H1 (cell line): ENCODE measurements around the gene KRTAP10-4. TPM values are rescaled to one million over a fixed set of nuclear protein-coding genes. Genes with fewer than 3 reads are reported as not detected.

Source experiments
- CTCF ChIA-PET: fragments of 300-600 bp; sonication (Branson Sonifier 250); formaldehyde crosslinking; loops from one replicate; lab custom pipeline; 2021; ENCODE audit not compliant: partially characterized antibody; lab: Charles Lee
- POLR2A ChIA-PET: fragments of 300-600 bp; sonication (Branson Sonifier 250); formaldehyde crosslinking; loops from one replicate; lab custom pipeline; 2021; ENCODE audit warnings: inconsistent platforms; ENCODE audit not compliant: partially characterized antibody; lab: Charles Lee
- DNase-seq, 2 experiments: peaks; one replicate each; pipeline versions ENCODE4 v3.0.0 to v3.0.0-alpha.2; 2010 to 2022; ENCODE audit warnings: low spot score in 2 of 2, low read depth in 1 of 2, mixed read lengths in 1 of 2
- FAIRE-seq: peaks from 2 replicates; lab custom pipeline; 2011; peaks lifted over from hg19 to GRCh38; lab: Jason Lieb, UNC
- H2AFZ ChIP-seq: 2 replicates; pipeline ENCODE4 v1.8.1; 2012; ENCODE audit warnings: low read length, inconsistent platforms
- H2AK5ac ChIP-seq: 2 replicates; pipeline ENCODE4 v1.6.1; 2013; ENCODE audit warnings: low read depth, low read length
- H2BK120ac ChIP-seq: replicated peaks from 2 replicates; pipeline ENCODE3; 2013; ENCODE audit warnings: low read depth, low read length, inconsistent platforms
- H2BK12ac ChIP-seq: 2 replicates; pipeline ENCODE4 v1.6.1; 2013; ENCODE audit warnings: low read depth, low read length
- H2BK15ac ChIP-seq: 2 replicates; pipeline ENCODE4 v1.6.1; 2013; ENCODE audit warnings: low read length
- H2BK20ac ChIP-seq: 2 replicates; pipeline ENCODE4 v1.6.1; 2013; ENCODE audit warnings: low read length
- H2BK5ac ChIP-seq: 2 replicates; pipeline ENCODE4 v1.6.1; 2013; ENCODE audit warnings: low read depth, low read length
- H3K14ac ChIP-seq: 2 replicates; pipeline ENCODE4 v1.6.1; 2013; ENCODE audit warnings: inconsistent platforms; ENCODE audit not compliant: insufficient read length
- H3K18ac ChIP-seq: 2 replicates; pipeline ENCODE4 v1.6.1; 2013; ENCODE audit warnings: low read length; ENCODE audit errors: extremely low read depth
- H3K23ac ChIP-seq: 2 replicates; pipeline ENCODE4 v1.6.1; 2013; ENCODE audit warnings: inconsistent platforms; ENCODE audit not compliant: insufficient read length
- H3K23me2 ChIP-seq: 2 replicates; pipeline ENCODE4 v1.6.1; 2013; ENCODE audit warnings: low read depth, low read length
- H3K27ac ChIP-seq: 2 replicates; pipeline ENCODE4 v1.6.1; 2011; ENCODE audit warnings: low read depth, low read length, inconsistent platforms
- H3K27me3 ChIP-seq, 4 experiments: replicated peaks in 1 of 4; 1 replicate in 1 of 4; 2 replicates in 3 of 4; pipeline versions ENCODE4 v1.6.1 to v1.8.1; 2011 to 2013; ENCODE audit warnings: low read length in 3 of 4, mild to moderate bottlenecking in 3 of 4, inconsistent platforms in 2 of 4, mixed read lengths in 2 of 4, moderate library complexity in 1 of 4; ENCODE audit not compliant: control insufficient read depth in 3 of 4, insufficient read depth in 3 of 4; ENCODE audit errors: extremely low read depth in 1 of 4
- H3K36me3 ChIP-seq, 4 experiments: 2 replicates each; pipeline versions ENCODE4 v1.6.1 to v1.8.1; 2011 to 2013; ENCODE audit warnings: mild to moderate bottlenecking in 4 of 4, low read length in 3 of 4, moderate library complexity in 2 of 4, control low read depth in 1 of 4, inconsistent platforms in 1 of 4; ENCODE audit not compliant: insufficient read depth in 4 of 4, control insufficient read depth in 2 of 4
- H3K4ac ChIP-seq: replicated peaks from 2 replicates; pipeline ENCODE3; 2013; ENCODE audit warnings: low read length, low read depth, mixed read lengths, inconsistent platforms; ENCODE audit not compliant: insufficient read length
- H3K4me1 ChIP-seq, 4 experiments: replicated peaks in 1 of 4; 1 replicate in 1 of 4; 2 replicates in 3 of 4; pipeline versions ENCODE4 v1.6.1 to v1.8.1; 2011 to 2013; ENCODE audit warnings: low read length in 3 of 4, inconsistent platforms in 2 of 4, mixed read lengths in 1 of 4; ENCODE audit not compliant: insufficient read depth in 4 of 4, control insufficient read depth in 3 of 4
- H3K4me2 ChIP-seq, 2 experiments: 2 replicates each; pipeline versions ENCODE4 v1.6.1 to v1.8.1; 2011 to 2013; ENCODE audit warnings: low read depth in 2 of 2, low read length in 2 of 2, control low read depth in 1 of 2, inconsistent platforms in 1 of 2, mild to moderate bottlenecking in 1 of 2; ENCODE audit not compliant: insufficient read depth in 1 of 2
- H3K4me3 ChIP-seq, 4 experiments: fragments of 200-600, 300-600 bp in 1 of 4; sonication (generic), shearing (Covaris generic), sonication (Bioruptor Twin) in 1 of 4; 2 replicates each; pipeline versions ENCODE4 v1.5.1 to v1.8.1; 2011 to 2016; ENCODE audit warnings: low read length in 4 of 4, low read depth in 3 of 4, control low read depth in 2 of 4, inconsistent platforms in 2 of 4, mild to moderate bottlenecking in 2 of 4, mixed read lengths in 1 of 4, moderate library complexity in 1 of 4; ENCODE audit not compliant: insufficient read depth in 2 of 4; ENCODE audit errors: extremely low read depth in 1 of 4
- H3K56ac ChIP-seq: replicated peaks from 2 replicates; pipeline ENCODE3; 2013; ENCODE audit warnings: low read depth, mild to moderate bottlenecking, mixed read lengths, low read length, inconsistent platforms; ENCODE audit not compliant: insufficient read length
- H3K79me1 ChIP-seq: 2 replicates; pipeline ENCODE4 v1.6.1; 2013; ENCODE audit warnings: low read depth, low read length, control low read depth
- H3K79me2 ChIP-seq, 2 experiments: 2 replicates each; pipeline versions ENCODE4 v1.6.1 to v1.8.1; 2012 to 2013; ENCODE audit warnings: low read length in 2 of 2, mild to moderate bottlenecking in 2 of 2, inconsistent platforms in 1 of 2; ENCODE audit not compliant: insufficient read depth in 2 of 2, control insufficient read depth in 1 of 2
- H3K9ac ChIP-seq, 4 experiments: replicated peaks in 1 of 4; 1 replicate in 1 of 4; 2 replicates in 3 of 4; pipeline versions ENCODE4 v1.6.1 to v1.8.1; 2011 to 2013; ENCODE audit warnings: low read depth in 3 of 4, low read length in 3 of 4, control low read depth in 2 of 4, mild to moderate bottlenecking in 2 of 4, moderate library complexity in 2 of 4, inconsistent platforms in 1 of 4; ENCODE audit errors: extremely low read depth in 1 of 4
- H3K9me3 ChIP-seq, 2 experiments: 2 replicates each; pipeline versions ENCODE4 v1.6.1 to v1.8.1; 2012 to 2013; ENCODE audit warnings: mild to moderate bottlenecking in 2 of 2, moderate library complexity in 2 of 2, control low read depth in 1 of 2, inconsistent platforms in 1 of 2, low read depth in 1 of 2, low read length in 1 of 2, mixed read lengths in 1 of 2; ENCODE audit not compliant: insufficient read depth in 2 of 2
- H4K20me1 ChIP-seq, 2 experiments: replicated peaks in 1 of 2; 2 replicates each; pipeline versions ENCODE3 to v1.8.1; 2011 to 2013; ENCODE audit warnings: inconsistent platforms in 2 of 2, low read length in 2 of 2, mild to moderate bottlenecking in 1 of 2; ENCODE audit not compliant: insufficient read depth in 2 of 2, control insufficient read depth in 1 of 2
- H4K5ac ChIP-seq: 2 replicates; pipeline ENCODE4 v1.6.1; 2013; ENCODE audit warnings: low read length, low read depth, mixed read lengths, inconsistent platforms; ENCODE audit not compliant: insufficient read length
- H4K8ac ChIP-seq: 2 replicates; pipeline ENCODE4 v1.8.0; 2013; ENCODE audit warnings: mild to moderate bottlenecking, moderate library complexity, low read length, inconsistent platforms; ENCODE audit not compliant: insufficient read depth; ENCODE audit errors: extremely low read depth
- H4K91ac ChIP-seq: replicated peaks from 2 replicates; pipeline ENCODE3; 2013; ENCODE audit warnings: low read length, mixed read lengths, inconsistent platforms; ENCODE audit not compliant: insufficient read length
- CHD2 ChIP-seq: IDR thresholded peaks from 2 replicates; pipeline ENCODE4 v1.6.1; 2012; ENCODE audit warnings: low read length, improper control_type of control experiment
- EZH2 ChIP-seq: fragments of 200-600 bp; sonication (generic); IDR thresholded peaks from 2 replicates; pipeline ENCODE4 v1.7.1; 2012; ENCODE audit warnings: low read depth, mild to moderate bottlenecking, moderate library complexity, low read length, inconsistent platforms; ENCODE audit not compliant: severe bottlenecking
- HDAC6 ChIP-seq: IDR thresholded peaks from one replicate; pipeline ENCODE4 v1.7.1; 2012; ENCODE audit warnings: low read depth, mild to moderate bottlenecking, inconsistent platforms, low read length, moderate library complexity
- RFX5 ChIP-seq: IDR thresholded peaks from 2 replicates; pipeline ENCODE4 v1.6.1; 2011; ENCODE audit warnings: low read depth, low read length, improper control_type of control experiment, borderline replicate concordance
- WGBS, 2 experiments: shearing (Covaris generic) in 1 of 2; methylation state at CpG; one replicate each; pipeline versions ENCODE4 v1.1.6 to v1.1.7; 2013 to 2015; ENCODE audit warnings: low lambda C conversion rate in 2 of 2, mixed read lengths in 2 of 2, inconsistent platforms in 1 of 2, low coverage in 1 of 2, missing lambda C conversion rate in 1 of 2; ENCODE audit not compliant: insufficient replicate concordance in 2 of 2, insufficient coverage in 1 of 2, insufficient read length in 1 of 2; ENCODE audit errors: extremely low coverage in 1 of 2, missing lambda C conversion rate in 1 of 2; 5-methylcytosine and 5-hydroxymethylcytosine counted together
- polyA plus RNA-seq, 7 experiments: library from polyadenylated mRNA; depleted of rRNA in 3 of 7; stranded (reverse) in 5 of 7; unstranded in 2 of 7; fragments of >200 nt in 5 of 7; fragments of 200-250 nt in 2 of 7; gene quantifications; 1 replicate in 5 of 7; 2 replicates in 1 of 7; 4 replicates in 1 of 7; pipeline versions ENCODE4 v1.2.1 to v1.2.3, GENCODE V29; 2011 to 2013; ENCODE audit warnings: missing spikeins in 2 of 7, mixed read lengths in 2 of 7
- total RNA-seq: library from RNA; stranded (reverse); fragmentation: NEBNext Ultra II Directional; extraction: Animal tissue kit (Norgen Biotek cat#: 25700); gene quantifications from 2 replicates; pipeline ENCODE4 v1.2.1, GENCODE V29; 2021
- TF ChIP-seq, protein P1 (sequence below): IDR thresholded peaks from 2 replicates; pipeline ENCODE4 v1.6.1; 2012; ENCODE audit warnings: inconsistent platforms
- TF ChIP-seq, protein P2 (sequence below): IDR thresholded peaks from 2 replicates; pipeline ENCODE4 v1.6.1; 2012; ENCODE audit warnings: inconsistent platforms

KRTAP10-4 gene
- total and polyA plus RNA-seq, 2 of the 8 experiments (the other 6 are each of a cell fraction or from before 2014, with no cell fraction given), result not detected

DNA sequence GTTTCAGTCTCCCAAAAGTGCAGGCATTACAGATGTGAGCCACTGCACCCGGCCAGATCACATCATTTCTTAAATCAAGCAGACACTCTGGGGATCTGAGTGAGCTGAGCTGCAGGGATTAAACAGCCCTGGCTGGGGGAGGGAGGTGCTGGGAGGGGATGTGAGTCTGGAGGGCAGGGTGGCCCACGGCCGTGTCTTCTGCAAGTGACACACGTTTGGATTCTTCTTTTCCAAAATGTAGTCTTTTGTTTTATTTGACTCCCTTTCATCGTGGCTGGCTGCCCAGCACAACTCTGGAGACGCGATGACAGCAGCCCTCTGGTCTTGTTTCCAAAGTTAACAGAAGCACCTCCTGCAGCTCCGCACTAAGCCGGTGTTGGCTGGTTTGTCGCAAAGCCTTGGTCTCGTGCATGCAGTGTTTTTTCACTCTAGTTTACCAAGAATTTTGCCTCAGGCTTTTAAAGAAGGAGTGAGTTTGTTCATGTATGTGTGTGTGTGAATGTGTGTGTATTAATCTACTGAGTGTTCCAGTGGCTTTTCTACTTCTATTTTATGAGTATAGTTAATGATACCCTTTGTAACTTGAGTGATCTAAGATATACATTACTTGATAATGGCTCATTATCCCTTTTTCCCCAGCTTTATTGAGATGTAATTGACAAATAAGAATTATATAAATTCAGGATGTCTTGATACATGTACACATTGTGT, 9.7 kb downstream of the KRTAP10-4 start:
- H2BK12ac ChIP-seq, result no peak overlapping the region
- no peaks in the 10 kb centered on the region for H3K79me1 ChIP-seq
- H4K91ac ChIP-seq, result no peak overlapping the region
- H4K5ac ChIP-seq, result no peak overlapping the region
- H2BK120ac ChIP-seq, result no peak overlapping the region
- TF ChIP-seq, protein P1, sequence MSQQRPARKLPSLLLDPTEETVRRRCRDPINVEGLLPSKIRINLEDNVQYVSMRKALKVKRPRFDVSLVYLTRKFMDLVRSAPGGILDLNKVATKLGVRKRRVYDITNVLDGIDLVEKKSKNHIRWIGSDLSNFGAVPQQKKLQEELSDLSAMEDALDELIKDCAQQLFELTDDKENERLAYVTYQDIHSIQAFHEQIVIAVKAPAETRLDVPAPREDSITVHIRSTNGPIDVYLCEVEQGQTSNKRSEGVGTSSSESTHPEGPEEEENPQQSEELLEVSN, result no peak
- no peak for TF ChIP-seq EZH2
- TF ChIP-seq CHD2, result no peak
- no peak for TF ChIP-seq RFX5
- TF ChIP-seq, protein P2, sequence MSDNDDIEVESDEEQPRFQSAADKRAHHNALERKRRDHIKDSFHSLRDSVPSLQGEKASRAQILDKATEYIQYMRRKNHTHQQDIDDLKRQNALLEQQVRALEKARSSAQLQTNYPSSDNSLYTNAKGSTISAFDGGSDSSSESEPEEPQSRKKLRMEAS, result no peak
- TF ChIP-seq HDAC6, result no peak
- TF ChIP-seq, all 59 proteins: peak for 0
- DNase-seq, result no peak
- no peak overlapping the region for H3K14ac ChIP-seq
- no peaks in the 10 kb centered on the region for H3K23me2 ChIP-seq
- no peak overlapping the region for H4K8ac ChIP-seq
- no peak overlapping the region for H2AK5ac ChIP-seq
- no peak overlapping the region for H2BK20ac ChIP-seq
- ChIA-PET POLR2A (interaction anchor here (1.2 to 1.9 kb wide), 3 partner anchors 11 to 170 kb away, joined by 3 to 4 read pairs (median 3); no protein-coding TSS in a partner anchor), CTCF (interaction anchor here (1.4 to 1.7 kb wide), 2 partner anchors 8 to 9 kb away, joined by 5 to 6 read pairs; partner anchors contain the start of gene KRTAP10-6)
- no peak overlapping the region for H3K18ac ChIP-seq
- H3K4me2 ChIP-seq, result no peak overlapping the region
- H3K4me3 ChIP-seq, result no peak overlapping the region
- no peak overlapping the region for H3K4ac ChIP-seq
- peaks cover 0 to 3% of the 10 kb centered on the region in 2 experiments; a peak in 2 of 4 replicates for H3K9me3 ChIP-seq
- no peaks in the 10 kb centered on the region for H3K27me3 ChIP-seq
- no peaks in the 10 kb centered on the region for H4K20me1 ChIP-seq
- no peaks in the 10 kb centered on the region; a peak in 1 of 7 replicates for H3K4me1 ChIP-seq
- H3K9ac ChIP-seq, result no peak overlapping the region
- H2BK15ac ChIP-seq, result no peak overlapping the region
- H2AFZ ChIP-seq, result no peak overlapping the region
- no peaks in the 10 kb centered on the region for H3K36me3 ChIP-seq
- H2BK5ac ChIP-seq, result no peak overlapping the region
- H3K23ac ChIP-seq, result no peak overlapping the region
- no peak for FAIRE-seq
- 78% methylated on average over 9 of the region's 11 CpGs; no CpG with 5 or more reads in 1 of the 2 experiments for WGBS, 2 experiments
- H3K56ac ChIP-seq, result no peak overlapping the region
- no peak overlapping the region for H3K27ac ChIP-seq
- H3K79me2 ChIP-seq, result no peaks in the 10 kb centered on the region
